Activated CD8-positive, alpha-beta memory T cell treated with anti-CD3 and anti-CD28 coated beads, Interleukin-2, amount 10 ng/mL, durations not matched to agents 7 days and 5 days (primary cell): ENCODE measurements around the gene ANKS3. TPM values are rescaled to one million over a fixed set of nuclear protein-coding genes. Genes with fewer than 3 reads are reported as not detected.
"Not testable (repeated sequence)": the region's sequence is repeated elsewhere in the genome, so short reads cannot be mapped to it uniquely, and the experiment has no call there.

Experiments
- ATAC-seq: fragments of 150-1000 bp; cut with Tn5 transposase; one replicate; pipeline ENCODE4 v1.10.0; 2021; ENCODE audit warnings: moderate library complexity
- CTCF ChIA-PET: fragments of 350-600 bp; sonication (Branson Sonifier 250); formaldehyde crosslinking; loops from one replicate; lab custom pipeline; 2021; ENCODE audit warnings: antibody characterized with exemption; lab: Charles Lee
- DNase-seq: peaks from one replicate; pipeline ENCODE4 v3.0.0-alpha.2; 2020
- H3K27ac Mint-ChIP-seq: one replicate; pipeline ENCODE4 v1.8.0; 2021; ENCODE audit warnings: mild to moderate bottlenecking, mixed read lengths
- H3K27me3 Mint-ChIP-seq: one replicate; pipeline ENCODE4 v1.8.0; 2021; ENCODE audit warnings: mixed read lengths
- H3K36me3 Mint-ChIP-seq: one replicate; pipeline ENCODE4 v1.8.0; 2021; ENCODE audit warnings: mild to moderate bottlenecking, mixed read lengths
- H3K4me1 Mint-ChIP-seq: one replicate; pipeline ENCODE4 v1.8.0; 2021; ENCODE audit warnings: mixed read lengths
- H3K4me3 Mint-ChIP-seq: one replicate; pipeline ENCODE4 v1.8.0; 2021; ENCODE audit warnings: mild to moderate bottlenecking, moderate library complexity, mixed read lengths
- H3K9me3 Mint-ChIP-seq: one replicate; pipeline ENCODE4 v1.8.0; 2022; ENCODE audit warnings: low read depth, mixed read lengths
- microRNA-seq: library from miRNA; unstranded; fragments of <30 nt; microRNA quantifications from one replicate; pipeline ENCODE4 v1.2.0, GENCODE V29; 2022
- total RNA-seq, 2 experiments: library from RNA; stranded (reverse); gene quantifications; one replicate each; pipeline ENCODE4 v1.2.3, GENCODE V29; 2021

The ANKS3 gene
- total RNA-seq, 2 experiments from 2014 or later, result 16.2 to 17.1 TPM

- CTCF ChIA-PET, result no interaction called here
- Mint-ChIP-seq H3K4me1 (peaks cover 7% of the 10 kb centered on the region), H3K27me3 (no peaks in the 10 kb centered on the region), H3K36me3 (peaks cover 10% of the 10 kb centered on the region), H3K9me3 (no peaks in the 10 kb centered on the region), H3K4me3 (no peak overlapping the region), H3K27ac (no peak overlapping the region)
- DNase-seq (no peak), ATAC-seq (no peak)
These were observed 79.8 kb downstream of the ANKS3 start for GRCh38 chr16:4654011-4654963.

DNA sequence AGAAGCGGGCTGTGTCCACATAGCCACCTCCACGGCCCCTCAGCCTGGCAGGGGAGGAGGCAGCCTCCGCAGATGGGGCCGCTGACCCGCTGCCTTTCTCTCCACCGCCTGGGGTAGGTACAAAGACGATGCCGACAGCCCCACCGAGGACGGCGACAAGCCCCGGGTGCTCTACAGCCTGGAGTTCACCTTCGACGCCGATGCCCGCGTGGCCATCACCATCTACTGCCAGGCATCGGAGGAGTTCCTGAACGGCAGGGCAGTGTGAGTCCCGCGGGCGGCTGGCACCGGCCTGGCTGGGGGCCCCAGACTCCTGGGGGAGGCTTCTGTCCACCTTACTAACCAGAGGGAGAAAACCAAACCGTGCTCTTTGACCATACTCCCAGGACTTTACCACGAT lies 81.5 kb downstream of the ANKS3 start:
- Mint-ChIP-seq H3K4me1 (peaks cover 12% of the 10 kb centered on the region), H3K36me3 (peaks cover 17% of the 10 kb centered on the region)

DNA sequence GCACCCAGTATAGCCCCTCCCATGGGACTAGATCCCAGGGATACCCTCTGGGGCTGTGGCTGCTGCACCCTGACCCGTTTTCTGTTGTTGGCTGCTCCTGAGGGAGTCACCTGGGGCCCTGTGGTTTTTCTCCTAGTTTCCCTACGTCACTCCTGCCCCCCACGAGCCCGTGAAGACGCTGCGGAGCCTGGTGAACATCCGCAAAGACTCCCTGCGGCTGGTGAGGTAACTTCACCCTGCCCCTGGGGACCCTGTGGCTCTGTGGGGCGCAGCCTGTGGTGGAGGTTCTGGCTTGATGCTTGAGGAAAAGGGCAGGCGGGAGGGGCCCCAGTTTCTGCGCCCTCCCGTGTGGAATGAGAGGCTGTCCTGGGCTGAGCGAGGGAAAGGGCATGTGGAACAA lies 82.2 kb downstream of the ANKS3 start:
- H3K36me3 Mint-ChIP-seq, result peaks cover 20% of the 10 kb centered on the region
- no peak for DNase-seq
- H3K4me1 Mint-ChIP-seq, result peaks cover 15% of the 10 kb centered on the region
- ATAC-seq, result no peak
- H3K27ac Mint-ChIP-seq, result no peak overlapping the region
- H3K4me3 Mint-ChIP-seq, result no peak overlapping the region
- no peaks in the 10 kb centered on the region for H3K9me3 Mint-ChIP-seq
- H3K27me3 Mint-ChIP-seq, result peaks cover 4% of the 10 kb centered on the region
- CTCF ChIA-PET, result no interaction called here

More for the DNA sequence above, 81.5 kb downstream of the ANKS3 start:
- CTCF ChIA-PET, result no interaction called here
- Mint-ChIP-seq H3K27ac (no peak overlapping the region), H3K4me3 (no peak overlapping the region), H3K9me3 (no peaks in the 10 kb centered on the region), H3K27me3 (peaks cover 4% of the 10 kb centered on the region)
- ATAC-seq (no peak), DNase-seq (no peak)

GRCh38 chr16:4650443-4651074 lies 83.5 kb downstream of the ANKS3 start:
- ATAC-seq, result peak; percentile 66
- Mint-ChIP-seq H3K4me1 (peaks cover 15% of the 10 kb centered on the region), H3K27ac (peak overlapping the region; percentile 52), H3K36me3 (peaks cover 17% of the 10 kb centered on the region)
- DNase-seq, result peak; percentile 81
- H3K4me3 Mint-ChIP-seq, H3K9me3 Mint-ChIP-seq, H3K27me3 Mint-ChIP-seq: not testable (repeated sequence)
- CTCF ChIA-PET, result interaction anchor here (0.7 to 1.9 kb wide), 22 partner anchors 10 to 297 kb away, joined by 3 to 19 read pairs (median 5); partner anchors contain the start of gene MGRN1

GRCh38 chr16:4649744-4650442 lies 84.2 kb downstream of the ANKS3 start:
- Mint-ChIP-seq H3K9me3 (no peaks in the 10 kb centered on the region), H3K36me3 (peaks cover 17% of the 10 kb centered on the region), H3K4me3 (no peak overlapping the region), H3K27ac (peak overlapping the region; percentile 58), H3K4me1 (peaks cover 15% of the 10 kb centered on the region), H3K27me3 (peaks cover 4% of the 10 kb centered on the region)
- peak; percentile 22 for ATAC-seq
- CTCF ChIA-PET, result interaction anchor here (0.7 to 1.9 kb wide), 24 partner anchors 11 to 215 kb away, joined by 3 to 19 read pairs (median 5); partner anchors contain the start of gene MGRN1
- no peak for DNase-seq

DNA sequence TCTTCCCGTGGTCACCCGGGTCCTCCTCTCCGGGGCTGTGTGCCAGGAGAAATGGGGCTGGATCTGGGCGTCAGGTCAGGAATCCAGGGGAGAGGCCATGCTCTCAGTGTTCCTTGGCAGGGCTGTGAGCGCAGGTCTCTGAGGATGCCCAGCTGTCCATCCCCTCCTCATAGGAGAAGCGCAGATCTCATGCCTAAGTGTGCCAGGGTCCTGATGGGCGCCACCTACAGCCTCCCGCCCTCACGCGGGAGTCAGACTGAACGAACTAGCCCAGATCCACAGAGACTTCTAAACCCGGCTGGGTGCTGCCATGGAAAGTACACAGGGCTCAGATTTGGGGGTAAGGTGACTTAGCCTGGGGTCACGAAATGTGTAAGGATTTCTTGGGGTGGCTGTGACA lies 85.2 kb downstream of the ANKS3 start:
- CTCF ChIA-PET, result interaction anchor here (1.9 kb wide), 2 partner anchors 12 to 21 kb away, joined by 6 to 10 read pairs; no protein-coding TSS in a partner anchor
- Mint-ChIP-seq H3K27me3 (peaks cover 4% of the 10 kb centered on the region), H3K27ac (peak overlapping the region; percentile 84), H3K4me3 (peak overlapping the region; percentile 39), H3K4me1 (peaks cover 15% of the 10 kb centered on the region), H3K9me3 (no peaks in the 10 kb centered on the region), H3K36me3 (peaks cover 17% of the 10 kb centered on the region)
- peak; percentile 56 for DNase-seq
- ATAC-seq, result peak; percentile 26

- H3K27ac Mint-ChIP-seq, result peak overlapping the region; percentile 20
- peaks cover 4% of the 10 kb centered on the region for H3K27me3 Mint-ChIP-seq
- ATAC-seq, result peak; percentile 8
- peaks cover 13% of the 10 kb centered on the region for H3K36me3 Mint-ChIP-seq
- H3K9me3 Mint-ChIP-seq, result no peaks in the 10 kb centered on the region
- H3K4me3 Mint-ChIP-seq, result no peak overlapping the region
- CTCF ChIA-PET, result interaction anchor here (1.0 kb wide), 1 partner anchor 23 kb away, joined by 3 read pairs; the partner anchor contains the start of gene MGRN1
- DNase-seq, result no peak
- H3K4me1 Mint-ChIP-seq, result peaks cover 17% of the 10 kb centered on the region
These were observed 86.5 kb downstream of the ANKS3 start for GRCh38 chr16:4647644-4647980.

DNA sequence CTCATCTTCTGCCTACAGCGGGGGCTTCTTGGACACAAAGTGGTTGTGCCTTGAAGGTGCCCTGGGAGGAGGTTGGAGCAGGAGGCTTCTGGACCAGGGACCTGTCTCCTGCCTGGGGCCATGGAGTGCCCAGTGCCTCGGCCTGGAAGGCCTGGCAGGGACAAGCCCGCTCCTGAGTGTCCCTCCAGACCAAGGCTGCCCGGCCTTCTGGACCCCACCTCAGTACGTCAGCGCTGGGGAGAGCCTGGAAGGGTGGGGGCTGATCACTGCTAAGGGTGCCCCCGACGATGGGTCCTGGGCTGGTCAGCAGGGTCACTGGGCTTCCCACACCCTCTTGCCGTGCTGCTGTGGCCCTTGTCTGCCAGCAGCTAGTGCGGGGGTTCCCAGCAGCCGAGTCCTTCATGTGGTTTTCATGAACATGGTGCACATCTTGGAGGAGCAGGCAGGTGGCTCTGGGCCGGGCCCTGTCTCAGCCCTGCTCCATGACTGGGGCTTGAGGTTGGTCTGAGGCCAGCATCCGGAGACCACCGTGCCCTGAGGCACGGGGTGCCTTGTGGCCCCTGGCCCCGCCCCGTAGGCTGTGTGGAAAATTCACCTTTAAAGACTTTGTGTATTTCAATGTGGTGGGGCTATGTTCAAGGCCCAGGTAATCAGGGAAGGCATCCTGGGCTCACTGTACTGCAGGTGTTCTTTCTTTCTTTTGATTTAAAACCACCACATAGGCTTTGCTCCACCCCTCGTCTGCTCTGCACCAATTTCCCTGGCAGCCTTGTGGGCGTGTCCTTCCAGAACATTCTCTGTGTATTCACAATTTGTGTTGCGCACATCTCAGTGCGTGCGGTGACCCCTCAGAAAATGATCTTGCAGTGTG lies 87.1 kb downstream of the ANKS3 start:
- no peak overlapping the region for H3K4me3 Mint-ChIP-seq
- H3K36me3 Mint-ChIP-seq, result peaks cover 13% of the 10 kb centered on the region
- peaks cover 17% of the 10 kb centered on the region for H3K4me1 Mint-ChIP-seq
- H3K9me3 Mint-ChIP-seq, result no peaks in the 10 kb centered on the region
- DNase-seq (no peak), ATAC-seq (peak; percentile 21)
- H3K27me3 Mint-ChIP-seq, result peaks cover 4% of the 10 kb centered on the region
- peak overlapping the region; percentile 20 for H3K27ac Mint-ChIP-seq
- CTCF ChIA-PET, result interaction anchor here (1.0 kb wide), 1 partner anchor 23 kb away, joined by 3 read pairs; the partner anchor contains the start of gene MGRN1

Small RNAs within 50 kb of the gene (microRNA-seq; reads per million reads assigned to microRNA genes)
- gene MIR6769A, result not detected

Other genes starting within 250 kb of the ANKS3 start
- gene CDIP1, start 195.5 kb downstream of the ANKS3 start, total RNA-seq, result 10 to 100 TPM; 45.2 to 57.3 TPM
- under 1 TPM in 1 of 2 experiments, not detected in 1; 0.14 TPM for gene C16orf96, start 177.9 kb downstream of the ANKS3 start, total RNA-seq
- gene UBALD1, start 119.4 kb downstream of the ANKS3 start, total RNA-seq, result 10 to 100 TPM; 20.2 to 27.7 TPM
- 10 to 100 TPM; 76.9 to 92.1 TPM for gene MGRN1, start 109.4 kb downstream of the ANKS3 start, total RNA-seq
- 10 to 100 TPM; 31.6 to 35.6 TPM for gene NUDT16L1, start 40.7 kb downstream of the ANKS3 start, total RNA-seq
- under 1 TPM in 1 of 2 experiments, not detected in 1; 0.30 TPM for gene DNAAF8, start 266 bp upstream of the ANKS3 start, total RNA-seq
- gene ZNF500, start 32.9 kb upstream of the ANKS3 start, total RNA-seq, result 10 to 100 TPM; 10.4 to 12.2 TPM
- gene SEPTIN12, start 54.1 kb upstream of the ANKS3 start, total RNA-seq, result not detected
- gene SMIM22, start 61.1 kb upstream of the ANKS3 start, total RNA-seq, result not detected
- gene ROGDI, start 68.4 kb upstream of the ANKS3 start, total RNA-seq, result 1 to 10 TPM; 5.3 to 7.9 TPM
- 100 to 1,000 TPM in 1 of 2 experiments, 10 to 100 TPM in 1; 85.2 to 109 TPM for gene GLYR1, start 113.0 kb upstream of the ANKS3 start, total RNA-seq
- gene UBN1, start 113.2 kb upstream of the ANKS3 start, total RNA-seq, result 10 to 100 TPM; 45.1 to 46.3 TPM
- gene PPL, start 202.9 kb upstream of the ANKS3 start, total RNA-seq, result under 1 TPM in 1 of 2 experiments, not detected in 1; 0.09 TPM
- not detected for gene SEC14L5, start 224.1 kb upstream of the ANKS3 start, total RNA-seq